Measurements from ENCODE around the gene VCY1B.
"Not testable (repeated sequence)": the region's sequence is repeated elsewhere in the genome, so short reads cannot be mapped to it uniquely, and the experiment has no call there.

The VCY1B gene

DNA sequence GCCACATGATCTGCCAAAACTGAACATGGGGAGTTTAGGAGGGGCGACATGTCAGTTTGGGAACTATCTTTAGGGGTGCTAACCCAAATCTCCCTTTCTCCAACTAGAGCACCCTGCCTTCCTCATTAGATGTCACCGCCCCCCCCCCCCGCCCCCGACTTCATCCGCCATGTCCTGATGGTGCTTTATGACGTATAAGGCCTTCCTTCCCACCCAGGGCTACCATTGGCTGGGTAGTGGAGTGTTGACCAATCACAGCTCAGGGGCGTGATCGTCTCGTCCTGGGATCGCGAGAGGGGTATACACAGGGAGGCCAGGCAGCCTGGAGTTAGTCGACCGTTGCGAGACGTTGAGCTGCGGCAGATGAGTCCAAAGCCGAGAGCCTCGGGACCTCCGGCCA lies at the start of gene VCY1B:
Gene VCY1B, plus strand, starts transcription at position 301 of the 400 bp plus-strand sequence. Its CDS starts 63 bp downstream, at position 364.
- DNase-seq (ENCODE audit: low read depth); H3K4me3 ChIP-seq (ENCODE audit: low read depth, low read length): not testable (repeated sequence)

DNA sequence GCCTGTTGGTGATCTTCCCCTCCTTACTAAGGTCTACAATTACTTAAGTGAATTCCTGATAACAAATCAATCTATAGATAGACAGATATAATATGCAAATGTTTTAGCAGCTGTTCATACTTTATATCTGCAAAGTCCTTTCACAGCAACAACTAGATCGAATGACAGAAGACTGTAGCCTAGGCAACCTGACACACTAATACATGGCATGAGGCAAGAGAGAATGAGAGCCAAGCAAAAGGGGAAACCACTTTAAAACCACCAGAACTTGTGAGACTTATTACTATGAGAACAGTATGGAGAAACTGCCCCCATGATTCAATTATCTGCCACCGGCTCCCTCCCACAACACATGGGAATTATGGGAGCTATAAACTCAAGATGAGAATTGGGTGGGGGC lies 44.1 kb upstream of the VCY1B start:
- H3K4me3 ChIP-seq (ENCODE audit: low read depth, low read length); DNase-seq (ENCODE audit: low read depth): not testable (repeated sequence)

DNA sequence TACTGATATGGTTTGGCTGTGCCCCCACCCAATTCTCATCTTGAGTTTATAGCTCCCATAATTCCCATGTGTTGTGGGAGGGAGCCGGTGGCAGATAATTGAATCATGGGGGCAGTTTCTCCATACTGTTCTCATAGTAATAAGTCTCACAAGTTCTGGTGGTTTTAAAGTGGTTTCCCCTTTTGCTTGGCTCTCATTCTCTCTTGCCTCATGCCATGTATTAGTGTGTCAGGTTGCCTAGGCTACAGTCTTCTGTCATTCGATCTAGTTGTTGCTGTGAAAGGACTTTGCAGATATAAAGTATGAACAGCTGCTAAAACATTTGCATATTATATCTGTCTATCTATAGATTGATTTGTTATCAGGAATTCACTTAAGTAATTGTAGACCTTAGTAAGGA lies 25.6 kb upstream of the VCY1B start:
- not testable (repeated sequence) for DNase-seq (ENCODE audit: low read depth)

DNA sequence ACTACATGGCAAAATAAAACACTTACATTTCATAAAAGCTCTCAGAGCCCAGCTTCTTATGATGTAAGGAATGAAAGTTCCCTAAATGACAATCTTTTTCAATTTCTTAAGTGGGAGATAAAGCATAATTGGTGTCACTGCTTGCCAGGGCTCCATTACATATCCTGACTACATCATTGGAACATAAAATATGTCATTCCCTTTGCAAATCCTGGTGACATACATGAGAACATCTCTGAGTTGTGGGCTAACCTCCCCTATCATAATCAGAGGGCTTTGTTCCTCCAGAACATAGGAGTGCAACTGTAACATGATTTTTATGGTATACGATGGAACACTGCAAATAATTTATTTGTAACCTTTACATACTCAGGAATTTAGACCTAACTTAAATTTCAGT lies 29.9 kb downstream of the VCY1B start:
- H3K4me3 ChIP-seq (ENCODE audit: low read depth, low read length): no peak overlapping the region
- DNase-seq (ENCODE audit: low read depth): no peak
- TF ChIP-seq, protein P1, sequence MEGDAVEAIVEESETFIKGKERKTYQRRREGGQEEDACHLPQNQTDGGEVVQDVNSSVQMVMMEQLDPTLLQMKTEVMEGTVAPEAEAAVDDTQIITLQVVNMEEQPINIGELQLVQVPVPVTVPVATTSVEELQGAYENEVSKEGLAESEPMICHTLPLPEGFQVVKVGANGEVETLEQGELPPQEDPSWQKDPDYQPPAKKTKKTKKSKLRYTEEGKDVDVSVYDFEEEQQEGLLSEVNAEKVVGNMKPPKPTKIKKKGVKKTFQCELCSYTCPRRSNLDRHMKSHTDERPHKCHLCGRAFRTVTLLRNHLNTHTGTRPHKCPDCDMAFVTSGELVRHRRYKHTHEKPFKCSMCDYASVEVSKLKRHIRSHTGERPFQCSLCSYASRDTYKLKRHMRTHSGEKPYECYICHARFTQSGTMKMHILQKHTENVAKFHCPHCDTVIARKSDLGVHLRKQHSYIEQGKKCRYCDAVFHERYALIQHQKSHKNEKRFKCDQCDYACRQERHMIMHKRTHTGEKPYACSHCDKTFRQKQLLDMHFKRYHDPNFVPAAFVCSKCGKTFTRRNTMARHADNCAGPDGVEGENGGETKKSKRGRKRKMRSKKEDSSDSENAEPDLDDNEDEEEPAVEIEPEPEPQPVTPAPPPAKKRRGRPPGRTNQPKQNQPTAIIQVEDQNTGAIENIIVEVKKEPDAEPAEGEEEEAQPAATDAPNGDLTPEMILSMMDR (conservative IDR thresholded peaks at IDR 0.05; ENCODE audit: low read depth, low read length): no peak

More for the DNA sequence above, 25.6 kb upstream of the VCY1B start:
- not testable (repeated sequence) for H3K4me3 ChIP-seq (ENCODE audit: low read depth, low read length)

All from choroid plexus epithelial cell (primary cell).